Activated CD4-positive, alpha-beta T cell treated with anti-CD3 and anti-CD28 coated beads, Interleukin-10, Interleukin-2, amounts not matched to agents 100 ng/mL and 50 ng/mL, durations not matched to agents 16 hours and 8 hours (primary cell): ENCODE results near the gene SRRM4.

Experiments used
- DNase-seq: peaks from one replicate; pipeline ENCODE4 v3.0.0-alpha.2; 2020

The SRRM4 gene

DNA sequence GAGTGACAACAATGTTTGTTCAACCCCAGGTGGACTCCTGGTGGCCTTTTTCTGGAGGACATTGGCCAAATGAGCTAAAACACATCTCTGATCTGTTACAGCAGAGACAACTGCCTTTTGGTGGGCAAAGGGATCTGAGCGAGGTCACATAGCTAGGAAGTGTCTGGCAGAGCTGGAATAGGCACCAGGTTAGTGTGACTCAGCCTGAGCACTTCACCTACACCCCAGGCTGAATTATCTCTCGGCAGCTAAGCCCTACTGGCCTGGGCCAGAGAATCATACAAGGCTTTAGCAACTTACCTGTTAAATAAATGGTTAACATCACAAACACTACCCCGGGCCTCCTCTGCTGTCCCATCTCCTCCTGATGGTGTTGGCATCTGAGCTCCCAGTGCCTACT is 147.2 kb downstream of the SRRM4 start:
- DNase-seq, result no peak

DNA sequence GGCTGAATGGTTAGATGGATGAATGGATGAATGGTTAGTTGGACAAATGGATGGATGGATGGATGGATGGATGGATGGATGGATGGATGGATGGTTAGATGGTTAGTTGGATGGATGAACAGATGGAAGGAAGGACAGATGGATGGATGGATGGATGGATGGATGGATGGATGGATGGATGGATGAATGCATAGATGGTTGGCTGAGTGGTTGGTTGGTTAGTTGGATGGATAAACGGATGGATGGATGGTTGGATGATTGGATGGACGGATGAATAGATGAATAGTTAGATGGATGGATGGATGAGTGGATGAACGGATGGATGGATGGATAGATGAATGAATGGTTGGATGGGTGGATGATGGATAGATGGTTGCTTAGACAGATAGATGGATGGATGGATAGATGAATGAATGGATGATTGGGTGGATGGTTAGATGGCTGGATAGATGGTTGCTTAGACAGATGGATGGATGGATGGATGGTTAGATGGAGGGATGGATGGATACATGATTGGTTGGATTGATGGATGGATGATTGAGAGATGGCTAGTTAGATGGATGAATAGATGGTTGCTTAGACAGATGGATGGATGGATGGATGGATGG is 148.6 kb downstream of the SRRM4 start:
- DNase-seq, result no peak

DNA sequence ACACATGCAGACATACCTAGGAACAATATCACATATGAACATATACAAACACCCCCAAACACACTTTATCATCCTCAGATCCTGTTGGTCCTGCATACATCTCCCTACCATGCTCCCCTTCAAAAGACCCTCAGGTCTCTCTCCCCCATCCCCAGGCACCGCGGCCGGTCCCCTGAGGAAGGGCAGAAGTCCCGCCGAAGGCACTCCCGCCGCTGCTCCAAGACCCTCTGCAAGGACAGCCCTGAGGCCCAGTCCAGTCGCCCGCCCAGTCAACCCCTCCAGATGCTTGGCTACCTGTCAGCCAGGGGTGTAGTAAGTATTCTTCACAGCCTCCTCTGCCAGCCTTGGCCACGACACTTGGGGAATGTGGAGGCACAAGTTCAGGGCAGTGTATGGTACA is 149.2 kb downstream of the SRRM4 start:
- no peak for DNase-seq

- no peak for DNase-seq
Observed at GRCh38 chr12:119134284-119135072, 153.1 kb downstream of the SRRM4 start.

- no peak for DNase-seq
Observed at GRCh38 chr12:119136811-119137410, 155.6 kb downstream of the SRRM4 start.

GRCh38 chr12:119139448-119139847 is 158.1 kb downstream of the SRRM4 start:
- DNase-seq, result no peak

GRCh38 chr12:119145367-119145766 is 164.0 kb downstream of the SRRM4 start:
- no peak for DNase-seq

DNA sequence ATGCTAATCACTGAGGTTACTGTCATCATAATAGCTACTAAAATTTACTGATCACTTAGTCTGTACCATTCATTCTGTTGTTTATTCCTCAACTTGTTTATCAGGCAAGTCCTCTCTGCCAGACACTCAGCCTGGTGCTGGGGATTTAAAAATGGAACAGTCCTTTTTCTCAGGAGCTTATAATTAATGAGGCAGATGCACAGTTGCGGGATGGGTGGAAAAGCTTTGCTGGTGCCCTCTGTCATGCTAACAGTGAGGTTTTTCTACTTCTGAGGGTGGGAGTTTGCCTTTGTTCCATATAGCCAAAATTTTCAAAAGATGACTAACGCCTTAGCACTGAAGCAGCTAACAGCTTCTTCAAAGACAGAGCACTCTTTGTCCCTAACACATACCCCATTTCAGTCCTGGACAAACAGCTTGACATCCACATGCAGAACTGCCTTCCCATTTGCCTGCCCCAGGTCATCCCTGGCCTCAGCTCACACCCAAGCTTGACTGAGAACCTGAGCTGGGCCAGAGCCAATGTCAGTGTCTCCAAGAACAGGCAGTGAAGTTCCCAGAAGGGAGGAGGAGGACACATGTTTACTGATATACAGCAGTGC is 166.6 kb downstream of the SRRM4 start:
- DNase-seq, result no peak

GRCh38 chr12:119149270-119149669 is 167.9 kb downstream of the SRRM4 start:
- no peak for DNase-seq

GRCh38 chr12:119151445-119152026 is 170.2 kb downstream of the SRRM4 start:
- DNase-seq, result no peak

- peak; percentile 42 for DNase-seq
Observed at GRCh38 chr12:119153477-119154434, 172.4 kb downstream of the SRRM4 start.

GRCh38 chr12:119154435-119154818 is 173.1 kb downstream of the SRRM4 start:
- peak; percentile 24 for DNase-seq

- DNase-seq, result no peak
Observed at GRCh38 chr12:119156401-119157044, 175.2 kb downstream of the SRRM4 start.

- no peak for DNase-seq
Observed at GRCh38 chr12:119157528-119157927, 176.2 kb downstream of the SRRM4 start.

- DNase-seq, result no peak
Observed at GRCh38 chr12:119157978-119158377, 176.6 kb downstream of the SRRM4 start.

DNA sequence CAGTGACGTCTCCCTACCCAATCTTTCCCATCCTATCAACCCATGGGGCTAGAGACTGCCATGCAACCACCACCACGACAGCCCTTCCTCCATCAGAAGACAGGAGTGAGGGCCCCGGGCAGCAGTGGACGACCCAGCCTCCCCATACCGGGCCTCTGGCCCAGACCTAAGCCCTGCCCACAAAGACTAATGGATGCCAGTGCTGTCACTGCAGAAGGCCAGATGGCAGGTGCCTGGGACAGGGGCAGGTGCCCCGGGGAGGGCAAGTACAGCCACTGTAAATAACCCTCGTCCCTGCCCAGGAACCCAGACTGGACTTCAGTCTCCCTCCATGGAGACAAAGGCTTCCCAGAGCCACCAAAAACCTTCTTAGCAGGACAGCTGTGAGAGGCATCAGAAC is 177.1 kb downstream of the SRRM4 start:
- no peak for DNase-seq

DNA sequence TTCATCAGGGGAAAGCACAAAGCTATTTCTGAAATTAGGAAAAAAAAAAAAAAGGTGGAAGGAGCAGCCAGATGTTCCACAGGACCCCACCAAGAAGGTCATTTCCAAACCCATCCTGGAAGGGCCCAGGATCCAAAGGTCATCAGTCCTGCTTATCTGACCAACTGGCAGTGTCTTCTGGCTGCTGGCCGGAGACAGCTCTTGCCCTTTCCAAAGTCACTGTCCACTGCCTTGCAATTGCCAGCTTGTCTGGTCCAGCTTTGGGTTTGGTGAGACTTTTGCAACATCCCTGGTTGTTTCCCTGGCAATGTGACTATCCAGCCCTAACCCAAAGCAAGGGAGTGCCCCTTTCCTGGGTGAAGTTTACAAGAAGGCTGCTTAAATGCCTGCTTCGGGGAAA is 178.5 kb downstream of the SRRM4 start:
- DNase-seq, result no peak

DNA sequence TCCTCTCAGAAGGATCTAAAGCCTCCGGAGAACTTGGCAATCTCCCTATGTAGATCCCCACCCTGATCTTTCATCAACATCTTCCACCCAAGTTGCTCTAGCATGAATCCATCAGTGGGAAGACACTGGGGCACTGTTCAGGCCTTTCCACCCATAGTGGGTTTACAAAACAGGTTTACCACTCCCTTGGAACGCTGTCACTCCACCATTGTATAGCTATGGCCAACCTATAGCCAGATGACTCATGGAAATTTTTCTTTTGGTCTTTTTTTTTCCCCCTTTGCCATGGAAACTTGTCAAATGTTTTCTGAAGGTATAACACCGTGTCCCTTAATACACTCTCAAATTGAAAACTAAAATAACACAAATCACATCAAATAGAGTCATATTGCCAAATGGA is 186.6 kb downstream of the SRRM4 start:
- no peak for DNase-seq

DNA sequence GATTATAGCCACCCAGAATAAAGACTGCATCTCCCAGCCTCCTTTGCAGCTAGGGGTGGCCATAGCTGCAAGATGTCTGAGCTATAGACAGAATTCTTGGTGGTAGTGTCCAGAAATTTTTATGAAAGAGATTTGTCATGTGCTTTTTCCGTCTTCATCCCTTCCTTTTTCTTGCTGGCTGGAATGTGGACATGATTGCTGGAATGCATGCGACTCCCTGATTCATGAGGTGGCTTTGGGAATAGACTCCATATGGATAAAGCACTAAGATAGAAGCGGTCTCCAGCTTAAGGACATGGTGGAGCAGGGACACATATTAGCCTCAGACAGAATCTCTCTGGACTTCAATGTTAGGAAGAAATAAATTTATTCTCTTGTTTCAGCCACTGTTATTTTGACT is 187.4 kb downstream of the SRRM4 start:
- DNase-seq, result no peak

DNA sequence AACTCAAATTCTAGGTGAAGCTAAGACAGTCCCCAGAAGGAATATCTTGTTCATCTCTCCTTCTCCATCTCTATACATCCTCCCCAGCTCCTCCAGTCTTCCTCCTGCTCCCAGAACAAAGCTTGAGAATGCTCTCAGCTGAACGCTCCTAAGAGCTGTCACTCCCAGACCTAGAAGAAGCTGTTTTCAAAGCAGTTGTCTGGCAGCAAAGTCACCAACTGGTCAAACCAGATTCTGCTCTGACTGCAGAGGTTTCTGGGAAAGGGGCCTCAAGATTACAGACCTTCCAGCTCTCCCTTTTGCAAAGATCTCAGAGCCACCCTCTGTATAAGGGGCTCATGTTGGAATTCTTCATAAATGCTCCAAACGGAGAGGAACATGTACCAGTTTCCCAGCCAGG is 187.8 kb downstream of the SRRM4 start:
- DNase-seq, result no peak

DNA sequence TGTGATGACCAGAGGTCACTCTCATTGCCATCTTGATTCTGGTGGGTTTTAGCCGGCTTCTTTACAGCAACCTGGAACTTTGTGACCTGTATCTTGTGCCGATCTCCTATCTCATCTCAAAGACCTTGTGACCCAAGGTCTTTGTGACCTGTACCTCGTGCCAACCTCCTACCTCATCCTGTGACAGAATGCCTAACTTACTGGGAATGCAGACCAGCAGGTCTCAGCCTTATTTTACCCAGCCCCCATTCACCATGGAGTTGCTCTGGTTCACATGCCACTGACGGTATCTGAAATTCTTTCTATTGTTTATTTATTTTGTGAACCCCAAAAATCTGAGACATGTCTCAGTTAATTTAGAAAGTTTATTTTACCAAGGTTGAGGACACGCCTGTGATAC is 189.9 kb downstream of the SRRM4 start:
- DNase-seq, result no peak
